Epidermal melanocyte (primary cell): ENCODE measurements around the gene CLCN7.

ENCODE experiments used
- DNase-seq: peaks from one replicate; pipeline ENCODE4 v3.0.0; 2011; ENCODE audit warnings: low spot score; ENCODE audit not compliant: insufficient read length

The CLCN7 gene

GRCh38 chr16:1432388-1433262 lies 42.2 kb downstream of the CLCN7 start:
- no peak for DNase-seq

DNA sequence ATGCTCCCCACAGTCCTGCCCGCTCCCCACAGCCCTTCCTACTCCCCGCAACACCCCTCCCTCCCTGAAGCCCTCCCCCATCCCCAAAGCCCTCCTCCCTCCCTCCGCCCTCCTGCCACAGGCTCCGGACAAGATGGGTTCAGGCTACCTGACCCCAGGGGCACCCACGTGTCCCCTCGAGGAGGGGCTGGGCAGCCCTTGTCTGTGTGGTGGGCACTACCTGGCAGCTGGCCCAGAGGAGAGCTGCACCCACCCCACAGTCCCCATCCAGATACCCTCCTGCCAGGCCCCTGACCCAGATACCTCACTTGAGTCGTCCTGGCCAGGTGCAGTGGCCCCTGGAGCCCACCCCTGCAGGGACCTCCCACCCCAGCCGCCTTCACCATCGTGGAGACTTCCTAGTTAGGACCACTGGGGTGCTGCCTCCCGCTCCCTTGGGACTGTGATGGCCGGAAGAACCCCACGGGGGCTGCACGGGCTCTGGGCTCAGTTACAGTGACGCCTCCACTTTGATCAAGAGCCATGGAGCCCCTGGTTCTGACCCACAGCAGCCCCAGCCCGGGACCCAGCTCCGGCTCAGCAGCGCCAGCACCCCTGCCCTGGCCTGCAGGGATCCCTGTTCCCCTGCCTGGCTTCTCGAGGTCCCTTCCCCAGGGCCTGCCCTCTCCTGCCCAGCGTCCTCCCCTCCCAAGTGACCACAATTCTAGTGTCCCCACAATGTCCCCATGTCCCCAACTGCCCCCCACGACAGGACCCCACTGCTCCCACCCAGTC lies 43.1 kb downstream of the CLCN7 start:
- DNase-seq, result no peak

GRCh38 chr16:1430759-1431496 lies 43.9 kb downstream of the CLCN7 start, which contains the start of gene PERCC1:
Gene PERCC1 (plus strand): TSS chr16:1431078. CDS start chr16:1432594, 1,516 bp downstream.
- DNase-seq, result peak; percentile 82

DNA sequence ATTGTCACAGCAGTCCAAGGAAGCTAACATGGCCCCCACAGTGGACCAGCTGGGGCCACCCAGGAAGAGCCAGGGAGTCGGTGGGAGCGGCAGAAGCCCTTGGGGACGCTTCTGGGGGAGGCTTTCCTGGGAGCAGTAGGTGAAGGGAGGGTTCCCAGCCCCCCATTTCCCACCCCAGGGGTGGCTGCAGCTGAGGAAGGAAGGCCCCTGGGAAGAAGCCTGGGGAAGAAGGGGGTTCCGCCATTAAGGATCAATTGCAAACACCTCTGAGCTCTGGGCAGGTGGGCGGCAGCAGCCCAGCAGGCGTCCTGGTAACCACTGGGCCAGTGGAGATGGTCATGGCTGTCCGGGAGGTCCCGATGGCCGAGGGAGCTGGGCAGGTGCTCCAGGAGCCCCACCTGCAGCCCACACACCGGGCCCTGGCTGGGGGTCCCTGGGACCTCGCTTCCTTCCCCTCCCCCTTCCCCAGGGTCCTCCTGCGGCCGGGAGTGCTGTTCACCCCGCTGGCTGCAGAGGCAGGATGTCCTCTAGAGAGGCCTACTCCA lies 44.5 kb downstream of the CLCN7 start:
- no peak for DNase-seq

- DNase-seq, result no peak
Measured at GRCh38 chr16:1429631-1430030, 45.2 kb downstream of the CLCN7 start.

DNA sequence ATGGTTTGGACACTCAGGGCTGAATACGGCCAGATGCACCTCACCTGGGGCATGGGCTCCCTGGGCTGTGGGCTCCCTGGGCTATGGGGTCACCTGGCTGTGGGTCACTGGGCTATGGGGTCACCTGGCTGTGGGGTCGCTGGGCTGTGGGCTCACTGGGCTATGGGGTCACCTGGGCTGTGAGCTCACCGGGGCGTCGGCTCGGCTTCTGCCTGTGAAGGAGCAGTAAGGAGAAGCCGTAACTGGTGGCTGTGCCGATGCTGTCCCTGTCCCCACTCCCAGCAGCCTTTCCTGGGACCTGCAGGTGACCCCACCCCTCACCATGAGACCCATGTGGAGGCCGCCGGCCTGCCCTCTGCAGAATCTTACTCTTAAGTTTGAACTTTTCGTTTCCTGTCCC lies 45.8 kb downstream of the CLCN7 start:
- DNase-seq, result no peak

- no peak for DNase-seq
Measured at GRCh38 chr16:1428511-1428910, 46.3 kb downstream of the CLCN7 start.

GRCh38 chr16:1427473-1428461 lies 47.1 kb downstream of the CLCN7 start:
- DNase-seq, result no peak

- DNase-seq, result no peak
Measured at GRCh38 chr16:1426734-1427471, 47.9 kb downstream of the CLCN7 start.

DNA sequence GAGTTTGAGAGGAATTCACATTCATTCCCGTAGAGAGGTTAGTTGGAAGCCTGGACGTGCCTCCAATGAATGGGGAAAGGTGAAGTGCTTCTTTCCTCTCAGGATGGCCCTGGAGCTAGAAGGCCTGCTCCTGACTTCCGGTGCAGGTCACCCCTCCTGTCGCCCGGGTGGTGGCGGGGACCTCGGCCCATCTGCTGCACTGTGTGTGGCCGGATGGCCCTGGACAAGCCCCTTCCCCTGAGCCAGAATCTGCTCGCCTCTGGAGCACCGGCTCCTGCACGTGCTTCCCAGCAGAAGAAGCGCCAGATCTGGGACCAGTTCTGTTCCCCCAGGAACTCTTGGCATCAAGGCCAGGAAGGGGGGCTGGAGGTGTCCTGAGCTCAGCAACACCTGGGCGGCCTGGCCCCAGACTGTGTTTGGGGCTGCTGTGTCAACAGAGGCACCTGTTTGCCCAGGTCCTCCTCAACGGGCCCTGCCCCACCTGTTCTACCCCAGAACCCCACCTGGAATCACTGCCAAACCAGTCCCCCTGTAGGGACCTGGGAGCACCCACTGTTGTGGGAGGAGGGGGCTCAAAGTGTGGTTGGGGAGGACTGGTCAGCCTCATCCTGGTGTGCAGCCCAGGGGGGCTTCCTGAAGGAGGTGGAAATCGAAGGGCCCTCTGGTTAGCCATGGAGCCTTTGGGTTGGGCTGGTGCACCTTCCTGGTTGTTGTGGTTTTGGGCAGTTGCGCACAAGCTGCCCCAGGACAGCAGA lies 49.0 kb downstream of the CLCN7 start:
- DNase-seq, result no peak

DNA sequence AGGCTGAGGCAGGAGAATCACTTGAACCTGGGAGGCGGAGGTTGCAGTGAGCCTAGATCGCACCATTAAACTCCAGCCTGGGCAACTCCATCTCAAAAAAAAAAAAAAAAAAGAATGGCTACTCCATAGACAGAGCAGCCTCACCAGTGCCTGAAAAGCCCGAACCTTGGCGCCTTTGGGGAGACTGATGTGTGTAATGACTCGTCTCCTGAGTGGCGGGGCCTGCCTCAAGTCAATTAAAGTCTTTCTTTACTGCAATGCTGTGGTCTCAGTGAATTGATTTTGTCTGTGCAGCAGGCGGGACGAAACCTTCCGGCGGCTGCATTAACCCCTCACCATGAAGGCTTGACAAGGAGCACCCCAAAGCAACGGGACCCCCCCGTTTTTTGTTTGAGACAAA lies 50.8 kb downstream of the CLCN7 start:
- DNase-seq, result no peak

- no peak for DNase-seq
Measured at GRCh38 chr16:1422076-1422475, 52.8 kb downstream of the CLCN7 start.

DNA sequence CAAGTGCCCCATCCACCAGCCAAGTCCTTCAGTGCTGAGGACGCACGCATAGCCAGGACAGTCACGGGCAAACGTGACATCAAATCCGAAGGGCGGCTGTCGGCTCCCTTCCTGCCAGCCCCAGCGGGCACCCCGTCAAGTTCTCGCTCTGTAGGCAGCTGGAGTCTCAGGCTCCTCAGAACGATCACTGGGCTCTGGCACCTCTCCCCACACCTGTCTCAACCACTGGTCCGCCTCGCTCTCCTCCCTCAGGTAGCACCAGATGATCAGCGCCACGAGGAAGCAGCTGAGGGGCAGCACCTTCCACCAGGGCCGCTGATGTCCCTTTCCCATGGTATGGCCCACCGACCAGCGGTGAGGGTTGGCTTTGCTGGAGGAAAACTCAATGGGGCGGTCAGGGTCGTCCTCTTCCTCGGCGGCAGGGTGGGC lies 54.7 kb downstream of the CLCN7 start:
- no peak for DNase-seq

- DNase-seq, result no peak
Measured at GRCh38 chr16:1416521-1416941, 58.3 kb downstream of the CLCN7 start.

DNA sequence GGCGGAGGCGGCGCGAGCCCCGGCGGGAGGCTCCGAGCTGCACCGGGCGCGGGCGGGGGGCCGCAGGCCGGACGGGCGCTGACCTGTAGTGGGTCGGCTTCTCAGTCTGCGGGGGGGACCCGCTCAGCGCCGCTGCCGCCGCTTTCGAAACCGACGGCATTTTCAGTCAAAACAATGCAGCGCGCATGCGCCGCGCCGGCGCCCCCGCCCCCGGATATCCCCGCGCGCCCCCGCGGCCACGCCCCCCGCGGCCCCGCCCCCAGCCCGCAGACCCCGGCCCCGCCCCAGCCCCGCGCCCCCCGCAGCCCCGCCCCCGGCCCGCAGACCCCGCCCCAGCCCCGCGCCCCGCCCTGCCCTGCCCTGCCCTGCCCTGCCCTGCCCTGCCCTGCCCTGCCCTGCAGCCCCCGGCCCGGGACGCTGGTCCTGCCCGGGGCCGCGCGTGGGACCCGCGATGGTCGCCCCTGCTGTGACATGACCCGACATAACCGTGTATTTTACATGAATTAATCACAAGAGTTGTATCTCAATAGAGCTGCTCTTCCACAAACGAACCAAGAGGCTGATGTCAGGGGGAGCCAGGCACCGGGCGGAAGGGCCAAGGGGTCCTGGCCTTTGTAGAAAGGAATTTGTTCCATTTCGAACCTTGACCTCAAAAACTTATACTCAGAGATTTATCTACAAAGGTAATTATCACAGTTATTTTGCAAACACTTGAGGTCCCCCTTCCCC lies 60.1 kb downstream of the CLCN7 start, which contains the start of gene UNKL:
Gene UNKL, minus strand, starts transcription at position 173 of the 729 bp plus-strand sequence. Its CDS starts 13 bp downstream, at position 160.
- DNase-seq, result peak; percentile 76

DNA sequence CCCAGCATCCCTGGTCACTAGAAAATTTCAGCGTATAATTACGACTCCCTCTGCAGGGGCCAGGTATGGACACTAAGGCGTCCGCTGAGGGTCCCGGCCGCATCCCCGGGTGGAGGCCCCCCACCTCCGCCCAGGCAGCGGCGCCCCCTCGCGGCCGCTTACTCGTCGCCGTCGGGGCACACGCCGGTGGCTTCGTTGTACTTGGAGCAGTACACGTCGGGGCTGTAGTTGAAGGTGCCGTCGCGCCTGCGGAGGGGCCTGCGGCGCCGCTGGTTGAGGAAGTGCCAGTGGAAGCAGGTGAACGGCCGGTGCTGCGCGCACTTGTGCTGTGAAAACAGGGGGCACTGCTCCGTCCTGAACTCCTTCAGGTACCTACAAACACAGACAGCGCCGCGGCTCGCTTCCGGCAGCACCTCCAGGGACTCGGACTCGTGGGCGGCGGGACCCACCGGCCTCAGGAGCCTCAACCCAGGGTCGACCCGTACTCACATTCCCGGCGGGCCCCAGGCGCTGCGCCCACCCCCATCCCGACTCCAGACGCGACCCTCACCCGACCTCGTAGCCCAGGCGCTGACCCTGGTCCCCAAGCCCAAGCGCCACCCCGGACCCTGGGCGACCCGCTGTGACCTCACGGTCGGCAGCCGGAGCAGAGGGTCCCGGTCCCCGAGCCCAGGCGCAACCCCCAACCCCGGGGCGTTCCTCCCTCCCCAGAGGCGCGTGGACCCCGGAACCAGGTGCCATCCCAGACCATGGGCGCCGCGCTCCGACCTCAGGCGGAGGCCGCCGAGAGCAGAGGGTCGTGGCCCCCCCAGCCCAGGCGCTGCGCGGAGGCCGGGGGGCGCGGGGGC lies 60.9 kb downstream of the CLCN7 start:
- DNase-seq, result peak; percentile 62

- DNase-seq, result no peak
Measured at GRCh38 chr16:1412847-1413246, 62.0 kb downstream of the CLCN7 start.
